ES-I3 (cell line): Measurements from ENCODE around the gene NR4A3.

Experiments used
- H3K36me3 ChIP-seq: 2 replicates; pipeline ENCODE4 v1.6.1; 2013; ENCODE audit warnings: mild to moderate bottlenecking, low read length, control low read depth, moderate library complexity; ENCODE audit not compliant: insufficient read depth
- H3K4me1 ChIP-seq: 2 replicates; pipeline ENCODE4 v1.6.1; 2013; ENCODE audit warnings: mild to moderate bottlenecking, control low read depth, low read length; ENCODE audit not compliant: insufficient read depth
- H3K9ac ChIP-seq: 2 replicates; pipeline ENCODE4 v1.6.1; 2013; ENCODE audit warnings: low read depth, mild to moderate bottlenecking, low read length, moderate library complexity
- H3K9me3 ChIP-seq: 2 replicates; pipeline ENCODE4 v1.6.1; 2013; ENCODE audit warnings: mild to moderate bottlenecking, low read length, moderate library complexity; ENCODE audit not compliant: control insufficient read depth, insufficient read depth

The NR4A3 gene

DNA sequence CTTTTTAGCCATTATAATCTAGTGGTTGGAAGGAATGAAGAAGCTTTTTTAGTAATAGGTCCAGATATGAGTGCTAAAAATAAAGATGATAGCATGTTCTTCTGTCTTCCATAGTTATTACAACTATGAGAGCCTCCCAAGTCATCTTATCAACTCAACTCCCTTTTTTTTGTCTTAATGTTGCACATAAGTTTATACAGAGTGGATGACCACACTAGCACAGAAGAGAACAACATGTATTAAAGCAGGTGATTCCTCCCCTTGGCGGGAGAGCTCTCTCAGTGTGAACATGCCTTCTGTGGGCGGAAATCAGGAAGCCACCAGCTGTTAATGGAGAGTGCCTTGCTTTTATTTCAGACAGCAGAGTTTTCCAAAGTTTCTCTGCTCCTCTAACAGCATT is 44.7 kb downstream of the NR4A3 start:
- H3K9ac ChIP-seq: no peak overlapping the region
- H3K4me1 ChIP-seq: peaks cover 6% of the 10 kb centered on the region; the same call in 1 of the 2 replicates
- no peaks in the 10 kb centered on the region for H3K9me3 ChIP-seq
- no peaks in the 10 kb centered on the region for H3K36me3 ChIP-seq

- no peaks in the 10 kb centered on the region for H3K36me3 ChIP-seq
- no peak overlapping the region for H3K9ac ChIP-seq
- no peaks in the 10 kb centered on the region for H3K9me3 ChIP-seq
- H3K4me1 ChIP-seq: peaks cover 6% of the 10 kb centered on the region; the same call in 1 of the 2 replicates
These were observed 45.9 kb downstream of the NR4A3 start for GRCh38 chr9:99867536-99867935.

DNA sequence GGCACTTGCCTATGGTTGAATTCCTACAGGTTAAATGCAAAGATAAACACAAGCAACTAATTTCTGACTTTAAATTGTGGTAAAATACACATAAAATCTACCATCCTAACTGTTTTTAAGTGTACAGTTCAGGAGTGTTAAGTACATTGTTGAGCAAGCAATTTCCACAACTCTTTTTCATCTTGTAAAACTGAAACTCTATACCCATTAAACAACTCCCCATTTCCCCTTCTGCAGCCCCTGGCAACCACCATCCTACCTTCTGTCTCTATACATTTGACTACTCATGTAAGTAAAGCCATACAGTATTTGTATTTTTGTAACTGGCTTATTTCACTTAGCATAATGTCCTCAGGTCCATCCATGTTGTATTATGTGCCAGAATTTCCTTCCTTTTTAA is 46.3 kb downstream of the NR4A3 start:
- H3K4me1 ChIP-seq: peaks cover 5% of the 10 kb centered on the region; the same call in 1 of the 2 replicates
- H3K36me3 ChIP-seq: no peaks in the 10 kb centered on the region
- no peak overlapping the region for H3K9ac ChIP-seq
- H3K9me3 ChIP-seq: no peaks in the 10 kb centered on the region

DNA sequence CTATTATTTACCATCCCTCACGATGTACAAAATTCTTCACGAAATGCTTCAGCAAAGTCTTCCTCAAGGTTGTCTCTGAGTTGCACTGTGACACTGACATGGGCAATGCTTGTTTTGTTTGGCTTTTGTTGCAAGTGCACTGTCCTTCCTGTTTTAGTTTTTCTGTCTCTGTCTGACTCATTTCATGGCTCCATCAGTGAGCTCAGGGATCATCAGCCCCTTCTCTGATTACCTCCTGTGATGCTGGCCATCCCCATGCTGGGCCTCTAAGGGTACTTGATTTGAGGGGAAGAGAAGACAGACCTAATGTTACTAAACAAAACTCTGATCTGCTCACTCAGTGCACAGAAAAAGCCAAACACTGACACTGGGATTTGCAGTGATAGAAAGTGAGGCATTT is 47.2 kb downstream of the NR4A3 start:
- no peak overlapping the region for H3K9ac ChIP-seq
- no peaks in the 10 kb centered on the region for H3K36me3 ChIP-seq
- H3K9me3 ChIP-seq: no peaks in the 10 kb centered on the region
- no peaks in the 10 kb centered on the region for H3K4me1 ChIP-seq

- H3K9ac ChIP-seq: no peak overlapping the region
- no peaks in the 10 kb centered on the region for H3K36me3 ChIP-seq
- no peaks in the 10 kb centered on the region for H3K9me3 ChIP-seq
- no peaks in the 10 kb centered on the region for H3K4me1 ChIP-seq
These were observed 48.4 kb downstream of the NR4A3 start for GRCh38 chr9:99870126-99870525.

DNA sequence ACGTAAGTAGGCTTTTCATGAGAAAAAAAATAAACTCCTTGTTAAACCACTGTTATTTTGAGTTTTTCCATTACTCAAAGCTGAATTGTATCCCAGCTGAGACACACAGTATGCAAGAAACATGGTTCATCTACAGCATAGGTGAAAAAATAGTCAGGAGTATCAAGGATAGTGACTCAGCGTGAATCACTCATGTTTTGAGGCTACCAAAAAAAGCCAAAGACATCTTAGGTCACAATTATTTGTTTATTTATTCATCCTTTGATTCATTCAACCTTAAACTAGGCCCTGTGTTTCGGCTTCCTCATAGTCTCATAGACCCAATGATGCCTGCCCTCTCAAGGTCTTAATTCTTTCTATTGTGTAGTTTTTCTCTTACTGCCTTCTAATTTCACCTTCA is 51.8 kb downstream of the NR4A3 start:
- H3K9me3 ChIP-seq: no peaks in the 10 kb centered on the region
- no peaks in the 10 kb centered on the region for H3K36me3 ChIP-seq
- H3K4me1 ChIP-seq: no peaks in the 10 kb centered on the region
- H3K9ac ChIP-seq: no peak overlapping the region

GRCh38 chr9:99873943-99874584 is 52.4 kb downstream of the NR4A3 start:
- Histone ChIP-seq H3K4me1 (no peaks in the 10 kb centered on the region), H3K36me3 (no peaks in the 10 kb centered on the region)

GRCh38 chr9:99876190-99876589 is 54.5 kb downstream of the NR4A3 start:
- Histone ChIP-seq H3K9ac (no peak overlapping the region), H3K9me3 (no peaks in the 10 kb centered on the region), H3K36me3 (no peaks in the 10 kb centered on the region), H3K4me1 (no peaks in the 10 kb centered on the region)

More at GRCh38 chr9:99873943-99874584, 52.4 kb downstream of the NR4A3 start:
- Histone ChIP-seq H3K9me3 (no peaks in the 10 kb centered on the region), H3K9ac (no peak overlapping the region)

GRCh38 chr9:99878651-99879050 is 57.0 kb downstream of the NR4A3 start:
- Histone ChIP-seq H3K36me3 (no peaks in the 10 kb centered on the region), H3K4me1 (no peaks in the 10 kb centered on the region), H3K9ac (no peak overlapping the region), H3K9me3 (no peaks in the 10 kb centered on the region)

GRCh38 chr9:99881769-99882168 is 60.1 kb downstream of the NR4A3 start:
- no peak overlapping the region for H3K9ac ChIP-seq
- H3K36me3 ChIP-seq: no peaks in the 10 kb centered on the region
- H3K4me1 ChIP-seq: no peaks in the 10 kb centered on the region
- H3K9me3 ChIP-seq: no peaks in the 10 kb centered on the region

- no peak overlapping the region for H3K9ac ChIP-seq
- no peaks in the 10 kb centered on the region for H3K4me1 ChIP-seq
- H3K9me3 ChIP-seq: no peaks in the 10 kb centered on the region
- no peaks in the 10 kb centered on the region for H3K36me3 ChIP-seq
These were observed 64.1 kb downstream of the NR4A3 start for GRCh38 chr9:99885747-99886146.

DNA sequence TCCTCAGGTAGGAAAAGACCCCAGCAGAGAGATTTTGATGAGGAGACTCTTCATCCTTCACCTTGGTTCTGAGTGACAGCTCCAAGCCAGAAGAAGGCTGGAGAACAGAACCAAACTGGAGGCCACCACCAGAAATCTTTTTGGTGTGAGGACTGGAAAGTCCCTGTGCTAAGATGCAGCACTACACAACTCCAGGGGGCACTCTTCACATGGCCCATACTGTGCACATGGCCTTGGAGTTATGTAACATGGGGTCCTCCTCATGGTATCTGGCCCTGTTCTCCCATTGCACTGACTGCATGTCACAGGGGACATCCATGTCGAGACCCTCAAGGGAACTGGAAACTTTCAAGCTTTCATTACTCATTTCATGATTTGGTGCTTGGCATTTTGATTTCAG is 67.4 kb downstream of the NR4A3 start:
- Histone ChIP-seq H3K9ac (no peak overlapping the region), H3K36me3 (no peaks in the 10 kb centered on the region), H3K4me1 (no peaks in the 10 kb centered on the region; the same call in 1 of the 2 replicates), H3K9me3 (no peaks in the 10 kb centered on the region)

GRCh38 chr9:99894826-99895225 is 73.1 kb downstream of the NR4A3 start:
- no peaks in the 10 kb centered on the region for H3K9me3 ChIP-seq
- peaks cover 6% of the 10 kb centered on the region for H3K4me1 ChIP-seq
- H3K36me3 ChIP-seq: no peaks in the 10 kb centered on the region
- H3K9ac ChIP-seq: no peak overlapping the region

- Histone ChIP-seq H3K9ac (no peak overlapping the region), H3K4me1 (peaks cover 6% of the 10 kb centered on the region)
These were observed 73.8 kb downstream of the NR4A3 start for GRCh38 chr9:99895510-99895909.

GRCh38 chr9:99896119-99896518 is 74.4 kb downstream of the NR4A3 start:
- Histone ChIP-seq H3K4me1 (peaks cover 6% of the 10 kb centered on the region), H3K9me3 (no peaks in the 10 kb centered on the region), H3K36me3 (no peaks in the 10 kb centered on the region), H3K9ac (no peak overlapping the region)

More at GRCh38 chr9:99895510-99895909, 73.8 kb downstream of the NR4A3 start:
- H3K36me3 ChIP-seq: no peaks in the 10 kb centered on the region
- no peaks in the 10 kb centered on the region for H3K9me3 ChIP-seq
